GM18519 (cell line): Measurements from ENCODE around the gene SMAD7.

Experiments
- ATAC-seq: cut with Tn5 transposase; IDR thresholded peaks from one replicate; pipeline ENCODE4 v1.9.1; 2021; ENCODE audit warnings: mild to moderate bottlenecking, moderate library complexity; ENCODE audit not compliant: unreplicated experiment, low FRiP score

Gene SMAD7

DNA sequence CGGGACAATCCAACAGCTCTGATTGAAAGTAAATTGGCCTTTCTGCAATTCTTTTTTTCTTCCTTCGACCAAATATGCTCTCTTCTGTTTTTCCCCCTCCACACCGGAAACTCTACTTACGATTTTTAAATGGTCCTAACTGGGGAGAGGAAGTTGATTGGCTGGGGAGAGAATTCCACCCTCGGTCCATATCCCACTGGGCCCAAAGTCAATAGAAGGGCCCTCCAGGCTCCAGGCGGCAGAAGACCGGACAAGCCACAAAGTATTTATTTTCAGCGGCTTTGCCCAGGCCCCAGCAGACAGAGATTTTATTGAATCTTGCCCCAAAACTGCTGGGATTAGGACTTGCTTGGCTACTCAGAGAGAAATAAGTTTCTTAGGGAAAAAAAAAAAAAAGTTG, 37.1 kb upstream of the SMAD7 start:
- ATAC-seq: no peak

DNA sequence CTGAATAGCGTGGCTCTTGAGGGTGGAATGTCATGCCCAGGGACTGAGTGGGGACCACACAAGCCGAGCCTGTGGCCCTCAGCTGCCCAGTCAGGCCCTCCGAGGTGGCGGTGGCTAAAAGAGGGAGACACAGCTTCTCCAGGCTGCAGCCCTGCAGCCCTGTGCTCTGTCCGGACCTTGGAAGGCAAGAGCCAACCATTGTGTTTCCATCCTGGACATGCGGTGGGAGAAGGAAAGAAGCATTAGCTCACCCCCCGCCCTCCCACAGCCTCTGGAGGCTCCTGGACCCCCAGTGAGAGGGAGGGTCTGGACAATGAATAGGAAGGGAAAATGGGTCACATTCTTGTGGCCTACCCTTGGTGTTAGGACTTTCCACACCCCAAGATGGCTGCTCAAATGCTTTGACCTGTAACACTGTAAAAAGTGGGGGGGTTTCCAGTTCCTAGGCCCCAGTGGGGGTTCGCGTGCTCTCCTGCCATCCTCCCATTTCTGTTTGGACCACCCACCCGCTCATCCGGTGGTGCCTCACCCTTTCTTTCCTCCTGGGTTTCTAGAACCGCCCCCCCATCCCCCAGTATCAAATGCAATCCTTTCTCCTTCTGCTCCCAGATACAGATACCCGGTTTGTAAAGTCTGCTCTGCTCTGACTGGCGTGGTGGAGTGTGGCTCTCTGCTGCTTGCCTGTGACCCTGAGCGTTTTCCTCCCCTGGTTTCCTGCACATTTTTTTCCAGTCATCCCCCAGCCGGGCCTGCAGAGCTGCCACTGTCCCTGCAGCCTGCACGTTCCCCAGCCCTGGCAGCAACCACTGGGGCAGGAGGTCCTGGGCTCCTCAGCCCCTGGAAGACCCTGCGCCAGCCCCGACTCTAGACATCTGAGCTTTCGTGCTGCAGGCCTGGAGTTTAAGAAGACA, 36.3 kb upstream of the SMAD7 start:
- no peak for ATAC-seq

DNA sequence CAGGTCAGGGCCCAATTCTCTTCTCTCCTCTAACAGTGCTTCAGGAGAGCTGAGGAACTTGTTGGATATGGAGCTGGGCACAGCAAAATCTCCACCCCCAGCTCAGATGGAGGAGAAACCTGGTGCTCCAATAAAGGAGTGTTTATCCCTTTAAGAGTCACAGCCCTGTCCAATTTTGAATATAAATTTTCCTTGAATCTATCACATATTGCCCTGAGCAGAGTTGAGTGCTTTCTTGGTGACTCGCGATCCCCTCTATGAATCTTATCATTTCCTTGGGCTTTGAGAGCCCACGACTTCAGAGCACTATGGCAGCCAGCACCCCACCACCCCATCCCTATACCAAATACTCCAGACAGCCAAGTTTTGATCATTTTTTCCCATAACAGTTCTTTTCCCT, 34.4 kb upstream of the SMAD7 start:
- no peak for ATAC-seq

DNA sequence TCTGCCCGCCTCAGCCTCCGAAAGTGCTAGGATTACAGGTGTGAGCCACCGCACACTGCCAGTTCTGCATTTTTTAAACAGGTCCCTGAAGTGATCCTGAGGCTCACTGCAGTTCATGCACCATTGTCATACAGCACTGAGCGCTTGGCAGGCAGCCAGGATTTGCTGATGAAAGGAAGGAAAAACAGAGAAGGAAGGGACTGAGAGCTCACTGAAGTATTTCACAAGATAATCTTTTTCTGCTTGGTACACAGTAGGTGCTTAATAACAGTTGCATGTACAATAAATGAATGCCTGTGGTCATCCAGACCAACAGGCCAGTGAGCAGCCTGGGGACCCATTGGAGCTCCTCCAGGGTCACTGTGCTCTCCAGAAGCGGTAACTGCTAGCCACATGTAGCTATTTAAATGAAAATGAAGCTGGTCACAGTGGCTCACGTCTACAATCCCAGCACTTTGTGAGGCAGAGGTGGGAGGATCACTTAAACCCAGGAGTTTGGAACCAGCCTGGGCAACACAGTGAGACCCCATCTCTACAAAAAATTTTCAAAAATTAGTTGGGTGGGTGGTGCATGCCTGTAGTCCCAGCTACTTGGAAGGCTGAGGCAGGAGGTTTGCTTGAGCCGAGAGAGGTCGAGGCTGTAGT, 33.1 kb upstream of the SMAD7 start:
- no peak for ATAC-seq

DNA sequence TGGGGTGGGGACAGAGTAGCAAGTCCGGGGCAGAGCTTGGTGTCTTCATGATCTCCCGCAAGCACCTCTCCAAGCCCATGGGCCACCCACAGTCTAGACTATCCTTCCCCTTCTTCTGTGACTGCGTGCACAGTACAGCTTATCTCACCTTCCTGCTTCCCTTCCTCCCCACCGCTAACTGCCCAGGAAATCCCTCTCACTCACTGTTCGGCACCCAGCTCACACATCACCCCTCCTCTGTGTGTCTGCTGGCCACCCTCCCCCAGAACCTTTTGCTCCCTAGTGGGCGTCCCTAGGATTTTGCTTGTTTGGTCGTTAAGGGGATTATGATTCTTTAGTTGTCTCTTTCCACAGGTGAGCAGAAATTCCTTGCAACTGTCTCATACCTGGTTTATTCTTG, 31.5 kb upstream of the SMAD7 start:
- ATAC-seq: no peak

DNA sequence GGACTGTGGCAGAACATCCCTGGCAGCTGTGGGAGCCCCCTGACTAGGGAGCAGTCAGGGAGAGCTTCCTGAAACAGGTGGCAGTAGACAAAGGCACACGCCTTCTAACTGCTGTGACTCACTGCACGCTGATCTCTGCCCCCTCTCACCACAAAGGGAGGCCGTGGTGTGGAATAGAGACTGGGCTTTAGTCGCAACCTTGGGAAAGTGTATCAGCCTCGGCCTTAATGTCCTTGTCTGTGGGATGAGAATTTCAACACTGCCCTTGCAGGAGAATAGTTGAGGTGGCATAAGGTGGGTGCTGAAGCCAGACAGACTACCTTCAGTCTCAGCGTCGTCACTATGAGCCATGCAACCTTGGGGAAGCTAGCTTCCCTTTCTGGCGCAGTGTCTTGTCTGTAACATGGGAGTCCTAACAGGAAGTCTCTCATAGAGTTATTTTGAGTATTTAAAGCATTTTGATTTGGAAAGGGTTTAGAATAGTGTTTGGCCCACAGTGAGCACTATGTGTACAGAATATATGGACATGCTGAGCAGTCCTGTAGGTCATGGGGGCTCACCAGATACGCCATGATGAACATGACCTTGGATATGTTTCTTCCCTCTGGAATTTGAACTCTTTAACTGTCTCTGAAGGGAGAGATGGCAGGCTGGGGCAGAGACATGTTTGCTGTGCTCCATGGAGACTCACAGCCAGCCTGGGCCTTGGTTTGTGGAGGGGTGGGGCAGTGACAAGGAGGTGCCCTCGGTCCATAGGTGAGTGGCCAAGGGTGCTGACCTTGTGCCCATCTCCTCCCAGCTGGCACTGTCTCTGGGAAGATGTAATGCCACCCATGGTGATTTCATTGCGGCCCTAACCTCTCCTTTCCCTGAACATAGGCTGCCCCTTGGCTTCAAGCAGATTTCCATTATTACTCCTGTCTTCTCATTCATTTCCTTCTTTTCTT, 29.5 kb upstream of the SMAD7 start:
- ATAC-seq: no peak

DNA sequence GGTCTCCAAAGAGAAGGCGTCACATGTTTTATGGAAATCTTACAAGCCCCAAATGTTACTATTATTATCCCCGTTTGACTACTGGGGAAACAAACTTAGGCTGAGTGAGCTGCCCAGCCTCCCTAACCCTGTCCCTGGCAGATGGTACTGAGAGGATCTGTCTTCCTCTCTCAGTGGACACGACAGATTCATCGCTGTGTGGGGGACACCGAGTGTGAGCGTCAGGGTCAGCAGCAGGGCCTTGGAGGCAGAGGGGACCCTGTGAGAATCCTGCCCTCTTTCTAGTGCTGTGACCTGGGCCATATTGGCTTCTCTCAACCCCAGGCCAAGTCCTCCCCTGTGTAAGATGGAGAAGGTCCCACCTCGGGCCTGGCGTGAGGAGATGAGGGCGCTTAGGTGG, 27.1 kb upstream of the SMAD7 start:
- ATAC-seq: no peak

DNA sequence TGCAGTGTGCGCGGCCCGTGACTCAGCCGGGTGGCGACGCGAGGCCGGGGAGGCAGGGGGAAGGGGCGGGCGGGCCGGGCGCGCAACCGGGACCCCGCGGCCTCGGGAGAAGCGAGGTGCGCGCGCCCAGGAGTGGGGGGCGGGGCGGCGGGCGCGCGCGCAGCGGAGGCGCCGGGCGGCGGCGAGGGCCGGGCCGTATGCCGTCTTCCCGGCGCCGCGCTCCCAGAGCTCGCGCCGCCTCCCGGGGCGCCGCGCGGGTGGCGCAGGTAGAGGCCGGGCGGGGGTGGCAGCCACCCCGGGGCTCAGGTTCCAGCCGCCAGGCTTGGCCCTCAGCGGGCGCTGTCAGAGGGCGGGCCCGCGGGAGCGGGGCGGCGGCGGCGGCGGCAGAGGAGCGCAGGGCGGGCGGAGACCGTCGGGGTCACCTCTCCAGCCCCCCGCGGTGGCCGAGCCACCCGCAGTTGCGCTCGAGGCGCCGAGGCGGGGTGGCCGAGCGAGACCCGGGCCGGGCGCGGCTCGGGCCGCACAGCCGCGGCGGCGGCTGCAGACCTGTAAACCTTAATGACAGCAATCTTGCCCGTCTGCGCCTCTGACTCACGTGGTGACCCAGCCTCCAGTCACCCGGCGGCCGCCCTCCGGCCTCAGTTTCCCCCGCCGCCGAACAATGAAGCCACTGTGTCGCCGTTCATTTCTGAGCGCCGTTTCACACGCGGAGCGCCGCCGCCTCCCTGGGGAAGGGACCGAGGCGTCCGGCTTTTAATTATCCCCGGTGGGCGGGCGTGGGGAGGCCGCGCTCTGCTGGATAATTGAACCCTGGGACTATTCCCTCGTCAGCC, 25.3 kb upstream of the SMAD7 start:
- ATAC-seq: peak; percentile 36

DNA sequence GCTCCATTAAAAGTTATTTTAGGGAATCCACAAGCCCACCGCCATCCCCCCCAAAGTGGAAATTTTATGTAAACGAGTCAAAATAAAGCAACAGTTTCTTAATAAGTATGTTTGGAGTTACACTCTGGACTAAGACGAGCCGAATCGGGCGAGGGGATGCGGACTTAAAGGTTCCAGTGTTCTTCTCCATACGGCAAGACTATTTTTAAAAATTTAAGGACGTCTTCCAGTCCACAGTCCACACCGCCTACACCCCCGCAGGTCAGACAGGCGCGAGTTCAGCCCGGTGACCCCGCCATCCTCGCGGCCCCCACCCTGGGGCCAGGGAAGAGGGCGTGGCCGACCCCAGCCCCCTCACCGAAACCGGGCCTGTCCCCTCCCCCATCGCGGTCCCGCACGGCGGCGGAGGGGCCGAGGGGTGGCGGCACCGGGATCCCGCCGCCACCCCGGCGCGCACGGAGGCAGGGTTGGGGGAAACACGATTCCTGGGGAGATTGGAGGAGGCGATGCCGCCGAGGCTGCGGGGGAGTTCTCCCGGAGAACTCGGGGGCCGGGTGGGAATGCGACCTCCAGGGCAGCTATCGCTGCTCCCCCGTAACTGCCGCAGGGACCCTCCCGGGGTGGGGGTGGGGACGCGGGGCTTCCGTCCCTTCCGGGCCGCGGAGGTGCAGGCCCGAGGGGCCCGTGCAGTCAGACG, 24.5 kb upstream of the SMAD7 start:
- ATAC-seq: no peak

DNA sequence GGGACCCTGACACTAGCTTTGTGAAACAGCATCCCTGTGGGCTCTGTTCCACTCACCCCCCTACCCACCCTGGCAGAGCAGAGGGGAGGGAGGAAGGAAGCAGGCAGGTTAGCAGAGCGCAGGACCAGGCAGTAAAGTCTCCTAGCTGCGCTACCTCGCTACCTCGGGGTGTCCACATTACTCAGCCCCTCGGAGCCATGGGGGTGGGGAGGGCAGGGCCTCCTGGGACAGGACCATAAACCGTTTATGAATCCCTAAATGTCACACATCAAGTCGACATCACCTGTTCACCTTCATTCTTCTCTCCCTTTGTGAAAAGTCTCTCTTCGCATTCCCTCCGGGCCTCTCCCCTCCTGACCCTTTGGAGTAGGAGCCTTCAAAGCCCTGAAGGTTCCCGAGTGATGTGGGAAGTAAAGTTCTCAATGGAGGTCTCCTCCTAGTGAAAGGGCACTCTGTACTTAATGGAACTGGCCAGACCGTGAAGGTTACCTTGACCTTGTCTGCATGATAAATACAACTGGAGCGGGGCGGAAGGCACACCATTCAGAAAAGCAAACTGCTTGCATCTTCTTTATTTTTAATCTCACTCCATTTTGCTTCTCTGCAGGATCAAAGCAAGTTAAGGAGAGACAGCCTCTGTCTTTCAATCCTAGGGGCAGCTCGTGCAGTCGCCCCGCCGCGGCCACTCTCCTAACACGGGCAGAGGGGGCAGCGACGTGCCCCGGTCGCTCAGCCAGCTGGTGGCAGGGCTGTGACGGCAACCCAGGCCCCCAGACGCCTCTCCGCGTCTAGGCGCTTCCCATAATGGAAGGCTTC, 23.7 kb upstream of the SMAD7 start:
- ATAC-seq: no peak

DNA sequence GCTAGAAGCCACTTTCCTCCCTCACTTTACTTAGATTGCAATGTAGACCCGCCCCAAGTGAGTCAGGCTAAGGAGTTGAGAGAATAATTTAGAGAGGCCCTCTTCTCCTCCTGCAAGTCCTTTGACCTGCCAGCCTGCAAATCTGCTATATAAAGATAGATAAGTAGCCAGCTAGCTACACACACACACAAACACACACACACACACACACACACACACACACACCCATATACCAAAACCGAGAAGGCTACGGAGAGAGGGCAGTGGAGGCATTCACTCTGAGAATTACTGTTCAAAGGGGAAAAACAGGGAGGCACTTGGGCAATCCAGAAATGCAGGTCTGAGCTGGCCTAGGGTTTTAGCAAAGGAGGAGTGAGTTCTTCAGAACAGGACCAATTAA, 23.0 kb upstream of the SMAD7 start:
- no peak for ATAC-seq

DNA sequence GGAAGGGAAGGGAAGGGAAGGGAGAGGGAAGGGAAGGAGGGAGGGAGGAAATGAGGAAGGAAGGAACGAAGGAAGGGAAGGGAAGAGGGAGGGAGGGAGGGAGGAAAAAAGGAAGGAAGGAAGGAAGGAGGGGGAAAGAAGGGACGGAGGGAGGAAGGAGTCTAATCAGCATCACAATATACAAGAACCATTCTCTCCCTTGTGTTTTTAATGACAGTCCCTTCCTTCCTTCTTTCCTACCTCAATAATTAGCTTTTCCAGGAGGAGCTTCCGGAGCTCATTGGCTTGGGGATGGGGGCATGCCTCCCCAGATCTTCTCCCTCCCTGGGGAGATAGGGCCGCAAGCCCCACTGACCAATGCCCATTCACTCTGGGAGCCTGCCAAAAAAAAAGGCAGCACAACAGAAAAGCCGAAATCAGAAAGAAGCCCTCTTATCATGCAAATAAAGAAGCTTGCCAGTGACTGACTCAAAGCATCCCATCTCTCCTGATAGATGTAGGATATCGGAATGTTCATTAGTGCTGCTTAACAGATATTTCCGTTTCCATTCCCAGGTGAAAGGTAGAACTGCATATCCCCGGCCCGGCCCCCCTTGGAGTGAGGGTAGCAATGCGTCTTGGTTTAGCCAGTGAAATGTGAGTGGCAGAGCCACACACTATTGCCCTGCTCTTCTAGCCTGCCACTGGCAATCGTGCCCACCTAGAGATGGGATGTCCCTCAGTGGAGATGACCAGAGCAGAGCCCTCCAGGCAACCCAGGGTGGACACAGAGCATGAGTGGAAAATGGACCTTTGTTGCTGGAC, 17.8 kb upstream of the SMAD7 start:
- no peak for ATAC-seq

DNA sequence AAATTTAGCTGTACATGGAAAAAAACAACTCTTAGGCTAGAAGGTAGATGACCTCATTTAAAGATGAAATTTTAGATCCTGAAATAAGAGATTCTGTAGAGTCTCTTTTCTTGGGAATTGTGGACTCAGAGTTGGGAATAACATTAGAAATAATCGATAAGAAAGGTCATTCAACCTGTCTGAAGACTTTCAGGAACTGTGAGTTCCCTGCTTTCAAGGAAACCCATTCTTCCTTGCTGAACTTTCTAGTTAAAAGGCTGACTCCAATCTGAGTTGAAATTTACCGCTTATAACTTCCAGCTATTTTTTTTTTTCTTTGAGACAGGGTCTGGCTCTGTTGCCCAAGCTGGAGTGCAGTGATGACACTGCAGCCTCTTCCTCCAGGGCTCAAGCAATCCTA, 16.8 kb upstream of the SMAD7 start:
- no peak for ATAC-seq

DNA sequence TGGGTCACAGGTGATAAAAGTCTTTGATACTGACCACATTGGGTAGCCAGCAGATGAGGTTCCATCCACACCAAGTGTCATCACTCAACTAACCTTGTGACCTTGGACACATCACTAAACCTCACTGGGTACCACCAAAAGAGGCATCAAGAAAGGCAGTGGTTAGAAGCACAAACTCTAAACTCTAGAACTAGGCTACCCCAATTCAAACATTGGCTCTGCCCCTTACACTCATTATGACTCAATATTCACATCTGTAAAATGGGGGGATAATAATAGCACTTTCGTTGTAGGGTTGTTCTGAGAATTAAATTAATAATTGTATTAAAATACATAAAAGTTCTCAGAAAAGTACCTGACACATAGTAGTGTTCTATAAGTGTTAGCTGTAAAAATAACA, 15.8 kb upstream of the SMAD7 start:
- no peak for ATAC-seq

DNA sequence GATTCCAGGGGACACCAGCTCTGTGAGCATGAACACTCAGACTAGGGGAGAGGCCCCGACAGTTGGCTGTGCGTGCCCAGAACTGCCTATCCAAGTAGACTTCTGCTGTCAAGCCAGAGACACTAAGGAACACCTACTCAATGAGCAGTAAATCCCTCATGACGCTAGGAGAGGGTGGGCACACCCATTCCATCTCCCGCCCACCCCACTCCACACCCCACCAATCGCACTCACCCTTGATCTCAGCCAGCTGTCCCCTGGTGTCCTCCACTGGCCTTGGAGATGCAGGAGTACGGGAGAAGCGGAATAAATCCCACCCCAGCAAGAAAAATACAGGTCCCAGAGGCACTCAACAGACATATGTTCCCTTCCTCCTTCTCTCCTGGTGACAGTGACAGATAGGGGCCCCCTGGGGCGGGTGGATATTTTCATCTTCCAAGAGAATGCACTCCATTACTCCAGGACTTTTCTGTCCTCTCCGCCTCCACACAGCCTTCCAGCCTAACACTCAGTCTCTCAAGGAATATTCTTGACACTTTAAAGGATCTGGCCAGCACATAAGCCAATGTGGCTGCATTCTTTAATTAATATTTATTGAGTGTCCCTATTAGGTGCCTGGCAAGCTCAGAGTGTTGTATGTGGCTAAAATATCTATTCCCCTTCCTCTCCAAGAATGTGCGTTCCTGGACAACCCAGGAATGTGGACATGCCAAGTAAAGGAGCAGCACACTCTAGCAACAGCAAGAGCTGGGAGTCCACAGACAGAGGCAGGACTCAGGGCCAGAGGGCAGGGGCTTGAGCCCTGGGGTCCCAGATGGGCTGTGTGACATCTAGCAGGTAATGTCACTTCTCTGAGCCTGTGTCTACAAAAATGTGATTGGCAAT, 13.1 kb upstream of the SMAD7 start:
- ATAC-seq: no peak

DNA sequence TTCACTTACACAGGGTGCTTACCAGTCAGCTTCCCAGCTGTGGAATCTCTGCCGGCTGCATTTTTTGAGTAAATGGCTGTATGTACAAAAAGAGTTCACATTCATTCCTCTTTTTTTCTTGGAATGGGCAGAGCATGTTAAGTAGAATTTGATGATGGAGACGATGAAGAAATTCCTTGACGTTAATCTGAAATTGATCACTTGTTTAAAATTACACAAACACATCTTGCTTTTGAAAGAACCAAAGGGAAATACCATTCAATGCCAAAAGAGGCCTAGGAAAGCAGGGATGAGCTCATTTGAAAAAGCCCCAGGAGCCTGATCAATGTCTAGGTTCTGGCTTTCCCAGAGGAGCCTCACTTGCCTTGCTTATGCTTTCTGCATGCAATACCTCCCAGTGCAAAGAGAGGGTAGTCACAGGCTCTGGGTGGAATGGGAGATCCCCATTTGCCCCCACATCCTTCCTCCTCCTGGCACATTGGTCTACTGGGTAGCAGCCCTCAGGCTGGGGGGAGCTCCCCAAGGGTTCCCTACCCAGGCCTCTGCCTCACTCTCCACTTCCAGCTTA, 12.3 kb upstream of the SMAD7 start:
- no peak for ATAC-seq
